NK-92 treated with Interleukin-12 subunit alpha and Interleukin-12 subunit beta, amount 100 ng/mL, for 24 hours (cell line): Measurements from ENCODE around the gene AKT2.
A peak's percentile ranks its signal among the peaks of the same experiment; 100 is the strongest.

Source experiments
- DNase-seq: peaks from one replicate; lab custom pipeline; 2025; lab: John Stamatoyannopoulos, UW

The AKT2 gene

GRCh38 chr19:40300668-40301067 is 15.5 kb upstream of the AKT2 start:
- no peak for DNase-seq

DNA sequence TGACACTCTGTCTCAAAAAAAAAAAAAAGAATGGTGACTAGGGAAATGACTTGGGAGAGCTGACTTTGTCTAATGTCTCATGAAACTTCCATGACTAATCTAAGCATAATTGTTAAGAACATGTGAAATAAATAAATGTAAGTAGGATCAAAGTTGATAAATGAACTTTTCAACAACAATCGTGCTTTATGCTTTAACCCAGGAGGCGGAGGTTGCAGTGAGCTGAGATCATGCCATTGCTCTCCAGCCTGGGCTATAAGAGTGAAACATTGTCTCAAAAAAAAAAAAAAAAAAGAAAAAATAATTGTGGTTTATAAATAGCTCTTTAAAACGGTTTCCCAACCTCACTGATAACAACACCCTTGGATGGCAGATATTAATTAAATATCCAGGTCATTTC is 12.9 kb upstream of the AKT2 start:
- DNase-seq = no peak

GRCh38 chr19:40294560-40294959 is 9.4 kb upstream of the AKT2 start:
- no peak for DNase-seq

- DNase-seq = no peak
Measured at GRCh38 chr19:40286971-40287421, 1.9 kb upstream of the AKT2 start.

GRCh38 chr19:40286235-40286970 is 1.3 kb upstream of the AKT2 start:
- no peak for DNase-seq

GRCh38 chr19:40285353-40286234 is 449 bp upstream of the AKT2 start:
- DNase-seq = peak; percentile 98

- DNase-seq = no peak
Measured at GRCh38 chr19:40284251-40284500, 969 bp downstream of the AKT2 start.

DNA sequence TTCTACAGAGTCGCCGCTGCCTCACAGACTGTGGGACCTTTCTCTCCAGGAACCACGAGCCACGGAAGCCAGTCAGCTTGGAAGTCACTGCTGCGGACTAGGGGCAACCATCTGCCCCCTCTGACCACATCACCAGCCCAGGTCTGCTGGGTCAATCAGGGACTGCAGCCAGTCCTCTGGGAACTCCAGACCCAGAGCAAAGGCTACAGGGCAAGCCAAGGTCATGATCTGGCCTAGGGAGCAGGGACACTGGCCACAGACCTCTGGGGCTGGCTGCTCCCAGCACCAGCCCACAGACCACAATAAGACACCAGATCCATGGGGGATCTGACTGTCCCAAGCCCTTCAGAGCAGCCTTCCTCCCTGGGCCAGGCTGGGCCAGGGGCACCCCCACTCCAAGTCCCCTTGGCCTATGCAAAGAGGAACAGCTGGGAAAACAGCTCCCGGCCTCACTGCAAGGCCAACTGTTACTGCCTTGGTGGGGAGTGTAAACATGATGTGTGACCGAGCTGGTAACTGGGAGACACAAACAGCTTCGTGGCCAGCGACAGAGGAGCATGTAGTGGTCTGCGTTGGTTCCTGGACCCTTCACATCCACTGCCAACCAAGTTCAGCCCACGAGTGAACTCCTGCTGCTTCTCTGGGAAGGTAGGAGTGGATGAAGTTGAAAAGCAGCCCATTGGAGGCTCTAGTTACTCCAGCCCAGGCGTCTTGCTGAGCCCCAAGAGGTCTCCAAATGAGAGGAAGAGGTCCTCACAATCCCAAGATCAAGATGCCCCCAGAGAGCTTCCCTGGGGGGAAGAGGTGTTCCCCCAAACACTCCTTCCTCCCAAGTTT is 1.5 kb downstream of the AKT2 start:
- DNase-seq = no peak

- no peak for DNase-seq
Measured at GRCh38 chr19:40282920-40283319, 2.2 kb downstream of the AKT2 start.

DNA sequence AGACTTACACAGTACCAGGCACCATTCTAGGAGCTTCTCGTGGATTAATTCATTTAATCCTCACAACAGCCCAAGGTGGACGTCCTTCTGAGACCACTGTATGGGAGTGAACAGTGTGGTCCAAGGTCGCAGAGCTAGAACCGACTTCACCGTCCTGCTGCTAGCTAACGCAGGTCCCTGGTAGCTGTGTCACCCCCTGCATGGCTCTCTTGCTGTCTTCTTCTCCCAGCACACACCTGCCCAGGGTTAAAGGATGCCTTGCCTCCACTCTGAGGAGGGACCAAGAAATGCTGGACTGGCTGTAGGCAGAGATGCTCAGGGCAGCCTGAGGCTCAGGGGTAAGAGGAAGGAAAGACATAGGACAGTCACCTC is 3.0 kb downstream of the AKT2 start:
- no peak for DNase-seq

DNA sequence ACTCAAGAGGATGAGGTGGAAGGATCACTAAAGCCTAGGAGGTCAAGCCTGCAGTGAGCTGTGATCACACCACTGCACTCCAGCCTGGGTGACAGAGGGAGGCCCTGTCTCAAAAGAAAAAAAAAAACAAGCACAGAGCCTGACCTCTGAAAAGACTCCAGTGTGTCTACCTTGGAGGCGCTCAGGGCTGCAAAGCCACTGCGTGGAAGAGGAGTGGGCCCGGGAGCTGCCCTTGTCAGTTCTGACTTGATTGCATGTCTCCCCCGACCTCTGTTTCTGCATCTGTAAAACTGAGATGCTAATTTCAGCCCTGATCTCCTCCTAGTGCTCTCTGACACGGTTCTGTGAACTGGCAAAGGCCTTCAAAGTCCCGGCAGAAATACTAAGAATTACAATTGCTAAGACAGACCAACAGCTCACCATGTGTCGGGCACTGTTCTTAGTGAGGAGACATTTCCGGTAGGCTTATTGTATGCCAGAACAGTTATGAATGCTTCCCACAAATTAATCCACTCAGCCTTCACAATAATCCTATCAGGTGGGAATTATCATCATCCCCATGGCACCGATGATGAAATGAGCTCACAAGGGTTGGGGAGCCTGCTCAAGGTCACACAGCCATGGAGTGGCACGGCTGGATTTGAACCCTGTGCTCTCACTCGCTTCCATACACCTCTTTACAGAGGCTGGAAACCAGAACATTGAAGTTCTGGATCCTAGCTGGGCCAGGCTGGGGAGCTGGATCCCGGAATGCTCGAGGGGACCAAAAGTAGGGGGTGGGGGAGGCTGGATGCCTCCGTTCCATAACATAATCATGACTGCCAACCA is 3.5 kb downstream of the AKT2 start:
- no peak for DNase-seq

DNA sequence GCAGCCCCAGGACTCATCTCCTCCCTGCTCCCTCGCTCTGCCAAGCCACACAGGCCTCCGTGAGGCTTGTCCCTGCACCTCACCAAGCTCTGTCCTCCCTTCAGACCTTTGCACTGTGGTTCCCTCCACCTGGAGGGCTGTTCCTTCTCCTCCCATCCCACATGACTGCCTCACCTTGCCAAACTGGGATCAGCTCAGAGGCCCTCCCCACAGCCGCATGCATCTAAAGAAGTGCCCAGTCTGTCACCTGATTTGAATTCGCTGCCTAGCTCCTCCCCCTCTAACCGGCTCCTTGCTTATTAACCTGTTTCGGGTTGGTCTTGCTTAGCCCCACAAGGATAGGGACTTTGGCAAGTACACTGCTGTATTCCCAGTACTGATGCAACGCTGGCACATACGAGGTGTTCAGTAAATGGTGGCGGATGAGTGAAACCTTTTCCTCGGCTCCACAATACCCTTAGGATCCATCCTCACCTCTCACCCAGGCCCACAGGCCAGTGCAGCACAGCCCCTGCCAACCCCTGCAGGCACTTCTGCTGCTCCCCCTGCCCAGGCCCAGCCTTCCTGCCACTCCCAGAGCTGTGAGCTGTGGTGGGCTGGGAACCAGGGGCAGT is 4.4 kb downstream of the AKT2 start:
- no peak for DNase-seq

GRCh38 chr19:40279761-40280607 is 5.2 kb downstream of the AKT2 start:
- DNase-seq = no peak

DNA sequence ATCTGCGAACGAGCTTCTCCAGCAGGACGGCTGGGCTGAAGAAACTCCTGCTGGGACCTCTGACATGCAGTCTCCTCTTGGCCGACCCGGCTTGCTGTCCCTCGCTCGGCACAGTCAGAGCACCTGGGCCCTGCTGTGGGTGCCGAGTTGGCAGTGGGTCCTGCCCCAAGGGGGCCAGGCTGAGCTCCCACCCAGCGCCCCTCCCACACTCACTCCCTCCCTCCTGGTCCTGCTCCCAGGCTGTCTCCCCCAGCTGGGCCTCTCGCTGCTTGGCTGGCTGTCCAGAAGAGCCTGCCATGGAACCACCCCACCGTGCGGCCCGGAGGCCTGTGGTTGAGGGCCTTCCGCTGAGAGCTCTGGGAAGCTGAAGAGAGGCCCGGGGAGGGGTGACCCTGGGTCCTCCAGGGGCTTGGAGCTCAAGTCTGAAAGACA is 6.0 kb downstream of the AKT2 start:
- no peak for DNase-seq

GRCh38 chr19:40278361-40279035 is 6.6 kb downstream of the AKT2 start:
- no peak for DNase-seq

- no peak for DNase-seq
Measured at GRCh38 chr19:40277356-40278059, 7.6 kb downstream of the AKT2 start.

DNA sequence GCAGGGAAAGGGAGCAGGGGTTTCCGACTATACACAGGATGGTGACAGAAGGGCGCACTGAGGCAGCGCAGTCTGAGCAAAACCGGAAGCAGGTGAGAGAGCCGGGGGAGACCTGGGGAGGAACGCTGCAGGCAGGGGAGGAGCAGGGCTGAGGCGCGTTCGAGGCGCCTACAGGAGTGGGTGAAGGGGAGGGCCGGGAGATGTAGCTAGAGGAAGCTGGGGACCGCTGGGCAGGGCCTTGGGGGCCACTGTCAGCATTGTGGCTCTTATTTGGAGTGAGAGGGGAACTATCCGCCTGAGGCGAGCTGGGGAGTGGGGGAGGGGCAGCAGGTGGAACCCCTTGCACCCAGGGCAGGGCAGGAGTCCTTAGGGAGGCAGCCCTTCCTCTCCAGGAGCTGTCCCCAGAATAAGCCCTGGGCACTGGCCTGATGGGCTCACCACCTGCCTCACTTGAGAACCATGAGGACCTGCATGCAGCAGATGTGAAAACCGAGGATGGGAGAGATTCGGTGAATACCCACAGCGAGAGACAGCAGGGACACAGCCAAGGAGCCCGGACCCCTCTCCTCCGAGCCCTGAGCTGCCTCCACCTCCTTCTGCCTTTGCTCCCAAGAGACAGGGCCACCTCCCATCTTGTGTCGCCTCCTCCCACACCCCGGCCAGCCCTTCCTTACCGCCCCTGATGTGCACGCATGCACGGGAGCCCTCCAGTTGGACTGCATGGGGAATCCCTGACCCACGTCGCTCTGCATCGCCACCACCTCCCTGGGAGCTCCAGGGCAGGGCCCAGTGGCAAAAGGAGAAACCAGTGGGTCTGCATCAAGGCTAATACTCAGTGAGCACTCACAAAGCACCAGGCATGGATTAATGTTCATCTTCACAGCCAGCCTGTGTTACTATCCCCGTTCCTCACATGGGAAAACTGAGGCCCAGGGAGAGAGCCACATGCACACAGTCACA is 10.3 kb downstream of the AKT2 start:
- DNase-seq = no peak
